Kasumi-1 (cell line): ENCODE results near the gene ACER1.

Source experiments
- DNase-seq, 2 experiments: peaks; one replicate each; lab custom pipeline; 2025; lab: John Stamatoyannopoulos, UW

Gene ACER1

DNA sequence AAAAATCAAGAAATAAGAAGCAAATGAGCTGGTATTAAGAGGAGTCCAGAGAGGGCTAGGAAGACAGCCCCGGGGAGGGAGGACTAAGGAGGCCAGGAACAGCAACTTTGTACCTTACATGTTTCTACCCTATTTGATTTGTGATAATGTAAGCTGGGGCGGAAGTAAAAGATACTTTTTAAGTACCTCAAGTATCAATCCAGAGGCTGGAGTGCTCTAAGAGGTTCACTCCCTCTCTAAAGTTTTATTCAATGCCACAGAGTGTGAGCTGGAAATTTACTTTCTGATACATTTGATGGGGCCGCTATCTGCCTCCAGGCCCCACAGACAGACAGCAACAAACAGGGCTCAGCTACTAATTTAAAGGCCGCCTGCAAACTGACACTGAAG is 65.0 kb downstream of the ACER1 start:
- no peak for DNase-seq

GRCh38 chr19:6267552-6268381 is 65.6 kb downstream of the ACER1 start:
- DNase-seq: no peak

- DNase-seq: no peak
Measured at GRCh38 chr19:6264803-6265202, 68.6 kb downstream of the ACER1 start.

GRCh38 chr19:6263735-6264444 is 69.5 kb downstream of the ACER1 start:
- no peak for DNase-seq

- no peak for DNase-seq
Measured at GRCh38 chr19:6263306-6263705, 70.1 kb downstream of the ACER1 start.

DNA sequence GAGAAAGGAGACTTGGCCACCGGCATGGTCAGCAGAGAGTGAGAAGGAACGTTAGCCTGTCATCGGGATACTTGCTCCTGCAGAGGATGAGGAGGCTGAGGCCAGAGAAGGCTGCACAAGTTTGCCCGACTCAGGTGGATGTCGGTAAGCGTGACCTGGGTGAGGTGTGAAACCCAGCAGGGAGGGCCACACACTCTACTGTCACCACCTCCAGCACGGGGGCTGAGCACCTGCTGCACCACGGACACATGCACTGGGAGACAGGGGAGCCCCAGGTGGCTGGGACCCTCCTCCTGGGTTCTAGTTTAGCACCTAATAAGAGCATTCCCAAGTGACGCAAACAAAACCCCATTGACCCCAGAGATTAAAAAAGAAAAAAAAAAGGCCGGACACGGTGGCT is 70.9 kb downstream of the ACER1 start:
- no peak for DNase-seq

DNA sequence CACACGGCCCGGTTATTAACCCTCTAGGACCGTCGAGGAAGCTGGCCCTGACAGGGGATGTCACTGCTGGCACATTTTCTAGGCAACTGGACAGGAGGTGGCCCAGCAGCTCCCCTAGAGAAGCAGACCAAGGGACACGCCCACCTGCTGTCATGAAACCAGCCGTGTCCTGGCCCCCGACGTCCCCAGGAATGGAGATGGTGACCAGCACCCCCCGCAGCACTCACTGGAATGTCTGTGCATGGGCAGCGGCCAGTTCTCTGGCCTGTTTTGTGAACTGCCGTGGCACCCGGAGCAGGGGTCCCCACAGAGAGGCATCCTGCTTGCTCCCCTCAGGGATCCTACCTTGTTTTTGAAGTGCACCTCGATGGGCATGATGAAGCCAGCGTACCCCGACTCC is 71.5 kb downstream of the ACER1 start:
- DNase-seq: no peak

- DNase-seq: peak; percentile 36 to 37
Measured at GRCh38 chr19:6260912-6261650, 72.3 kb downstream of the ACER1 start.

GRCh38 chr19:6260376-6260775 is 73.0 kb downstream of the ACER1 start:
- DNase-seq: no peak

- DNase-seq: no peak
Measured at GRCh38 chr19:6259312-6259861, 74.0 kb downstream of the ACER1 start.

DNA sequence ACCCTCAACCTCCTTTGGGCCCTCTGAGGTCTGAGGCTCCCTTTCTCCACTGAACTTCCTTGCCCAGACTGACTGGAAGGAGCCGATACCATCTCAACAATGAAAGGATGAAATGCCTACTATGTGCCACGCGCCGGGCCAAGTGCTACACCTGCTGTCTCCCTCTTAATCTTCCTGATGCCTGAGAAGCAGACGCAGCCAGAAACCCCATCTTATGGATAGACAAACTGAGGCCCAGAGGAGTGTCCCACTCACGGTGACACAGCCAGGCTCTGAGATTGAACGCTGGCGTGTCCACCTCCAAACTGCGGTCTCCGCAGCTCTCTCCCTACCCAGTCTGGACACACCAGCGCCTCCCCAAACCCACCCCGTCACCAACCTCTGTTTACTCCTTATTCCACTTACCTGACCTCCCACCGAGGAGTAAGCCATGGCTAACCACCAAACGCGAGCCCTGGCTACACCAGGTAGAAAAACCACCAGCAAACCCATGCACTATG is 74.5 kb downstream of the ACER1 start:
- DNase-seq: no peak
